HTERT RPE-1 (cell line): ENCODE results near the gene UPF2.

ENCODE experiments used
- in situ Hi-C: fragments of 300-500 bp; cut with MboI; formaldehyde crosslinking; loops from 4 replicates; pipeline ENCODE4 v1.14.3; 2020; ENCODE audit warnings: low sequenced_read_pairs

UPF2 gene

GRCh38 chr10:11871466-11871865, 171.1 kb downstream of the UPF2 start:
- in situ Hi-C loops, result no loop called here

GRCh38 chr10:11870900-11871400, 171.7 kb downstream of the UPF2 start:
- in situ Hi-C loops, result no loop called here

- in situ Hi-C loops, result no loop called here
These were observed 172.2 kb downstream of the UPF2 start for GRCh38 chr10:11870461-11870780.
